Measurements from ENCODE around the gene LIX1L.

DNA sequence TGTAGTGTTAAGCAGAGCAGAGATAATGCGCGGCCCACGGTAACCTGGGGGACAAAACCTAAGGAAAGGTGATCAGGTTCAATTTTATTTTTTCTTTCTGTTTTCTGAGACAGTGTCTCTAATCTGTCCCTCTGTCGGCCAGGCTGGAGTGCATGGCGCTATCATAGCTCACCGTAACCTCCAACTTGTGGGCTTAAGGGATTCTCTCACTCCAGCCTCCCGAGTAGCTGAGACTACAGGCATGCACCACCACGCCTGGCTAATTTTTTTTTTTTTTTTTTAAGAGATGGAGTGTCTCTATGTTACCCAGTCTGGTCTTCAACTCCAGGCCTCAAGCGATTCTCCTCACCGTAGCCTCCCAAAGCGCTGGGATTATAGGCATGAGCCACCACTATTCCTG is 71.4 kb downstream of the LIX1L start:
- TF ChIP-seq, protein P1, sequence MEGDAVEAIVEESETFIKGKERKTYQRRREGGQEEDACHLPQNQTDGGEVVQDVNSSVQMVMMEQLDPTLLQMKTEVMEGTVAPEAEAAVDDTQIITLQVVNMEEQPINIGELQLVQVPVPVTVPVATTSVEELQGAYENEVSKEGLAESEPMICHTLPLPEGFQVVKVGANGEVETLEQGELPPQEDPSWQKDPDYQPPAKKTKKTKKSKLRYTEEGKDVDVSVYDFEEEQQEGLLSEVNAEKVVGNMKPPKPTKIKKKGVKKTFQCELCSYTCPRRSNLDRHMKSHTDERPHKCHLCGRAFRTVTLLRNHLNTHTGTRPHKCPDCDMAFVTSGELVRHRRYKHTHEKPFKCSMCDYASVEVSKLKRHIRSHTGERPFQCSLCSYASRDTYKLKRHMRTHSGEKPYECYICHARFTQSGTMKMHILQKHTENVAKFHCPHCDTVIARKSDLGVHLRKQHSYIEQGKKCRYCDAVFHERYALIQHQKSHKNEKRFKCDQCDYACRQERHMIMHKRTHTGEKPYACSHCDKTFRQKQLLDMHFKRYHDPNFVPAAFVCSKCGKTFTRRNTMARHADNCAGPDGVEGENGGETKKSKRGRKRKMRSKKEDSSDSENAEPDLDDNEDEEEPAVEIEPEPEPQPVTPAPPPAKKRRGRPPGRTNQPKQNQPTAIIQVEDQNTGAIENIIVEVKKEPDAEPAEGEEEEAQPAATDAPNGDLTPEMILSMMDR (IDR thresholded peaks at IDR 0.05 in 4 of 5, conservative IDR thresholded peaks at IDR 0.05 in 1 of 5) = no peak
- TF ChIP-seq POLR2A (IDR thresholded peaks at IDR 0.05) = no peak
